ENCODE results near the gene DNER.

Gene DNER

GRCh38 chr2:229447227-229447626 lies 267.1 kb downstream of the DNER start:
- POLR2A ChIA-PET (ENCODE audit: low non-redundant PET): no interaction called here
- CTCF ChIA-PET: no interaction called here
- no peak overlapping the region for H3K27ac ChIP-seq
- TF ChIP-seq CTCF (conservative IDR thresholded peaks at IDR 0.05; ENCODE audit: low read depth): no peak
- no peak for DNase-seq (ENCODE audit: low spot score)

GRCh38 chr2:229446350-229446749 lies 268.0 kb downstream of the DNER start:
- ChIA-PET POLR2A (ENCODE audit: low non-redundant PET) (no interaction called here), CTCF (no interaction called here)
- no peak for DNase-seq (ENCODE audit: low spot score)
- TF ChIP-seq CTCF (conservative IDR thresholded peaks at IDR 0.05; ENCODE audit: low read depth): no peak
- H3K27ac ChIP-seq: 0 out of 2 replicates have a peak overlapping the region, but pooled peaks have one; percentile 39

- TF ChIP-seq CTCF (conservative IDR thresholded peaks at IDR 0.05; ENCODE audit: low read depth): no peak
- CTCF ChIA-PET: no interaction called here
- no peak for DNase-seq (ENCODE audit: low spot score)
- H3K27ac ChIP-seq: peak overlapping the region; percentile 89
- POLR2A ChIA-PET (ENCODE audit: low non-redundant PET): no interaction called here
These were observed 268.7 kb downstream of the DNER start for GRCh38 chr2:229445501-229446211.

GRCh38 chr2:229445019-229445418 lies 269.3 kb downstream of the DNER start:
- POLR2A ChIA-PET (ENCODE audit: low non-redundant PET): no interaction called here
- TF ChIP-seq CTCF (conservative IDR thresholded peaks at IDR 0.05; ENCODE audit: low read depth): peak; percentile 18; the same call in 1 of the 2 replicates
- CTCF ChIA-PET: no interaction called here
- peak; percentile 80 for DNase-seq (ENCODE audit: low spot score)
- peak overlapping the region; percentile 89 for H3K27ac ChIP-seq

GRCh38 chr2:229443546-229444268 lies 270.6 kb downstream of the DNER start:
- ChIA-PET POLR2A (ENCODE audit: low non-redundant PET) (no interaction called here), CTCF (interaction anchor here (1.7 kb wide), 1 partner anchor 13 kb away, joined by 6 read pairs; no protein-coding TSS in a partner anchor)
- no peak for TF ChIP-seq CTCF (conservative IDR thresholded peaks at IDR 0.05; ENCODE audit: low read depth)
- H3K27ac ChIP-seq: no peak overlapping the region
- no peak for DNase-seq (ENCODE audit: low spot score)

GRCh38 chr2:229443141-229443540 lies 271.2 kb downstream of the DNER start:
- ChIA-PET CTCF (interaction anchor here (1.7 kb wide), 1 partner anchor 12 kb away, joined by 6 read pairs; no protein-coding TSS in a partner anchor), POLR2A (ENCODE audit: low non-redundant PET) (no interaction called here)
- no peak for DNase-seq (ENCODE audit: low spot score)

More at GRCh38 chr2:229443141-229443540, 271.2 kb downstream of the DNER start:
- H3K27ac ChIP-seq: no peak overlapping the region
- TF ChIP-seq CTCF (conservative IDR thresholded peaks at IDR 0.05; ENCODE audit: low read depth): no peak

Data from RWPE1 (cell line).